H1 (cell line): Measurements from ENCODE around the gene SNX19. TPM values are rescaled to one million over a fixed set of nuclear protein-coding genes. Genes with fewer than 3 reads are reported as not detected.

Experiments used
- CTCF ChIA-PET: fragments of 300-600 bp; sonication (Branson Sonifier 250); formaldehyde crosslinking; loops from one replicate; lab custom pipeline; 2021; ENCODE audit not compliant: partially characterized antibody; lab: Charles Lee
- POLR2A ChIA-PET: fragments of 300-600 bp; sonication (Branson Sonifier 250); formaldehyde crosslinking; loops from one replicate; lab custom pipeline; 2021; ENCODE audit warnings: inconsistent platforms; ENCODE audit not compliant: partially characterized antibody; lab: Charles Lee
- DNase-seq, 2 experiments: peaks; one replicate each; pipeline versions ENCODE4 v3.0.0 to v3.0.0-alpha.2; 2010 to 2022; ENCODE audit warnings: low spot score in 2 of 2, low read depth in 1 of 2, mixed read lengths in 1 of 2
- FAIRE-seq: peaks from 2 replicates; lab custom pipeline; 2011; peaks lifted over from hg19 to GRCh38; lab: Jason Lieb, UNC
- H2AFZ ChIP-seq: 2 replicates; pipeline ENCODE4 v1.8.1; 2012; ENCODE audit warnings: low read length, inconsistent platforms
- H2AK5ac ChIP-seq: 2 replicates; pipeline ENCODE4 v1.6.1; 2013; ENCODE audit warnings: low read depth, low read length
- H2BK120ac ChIP-seq: replicated peaks from 2 replicates; pipeline ENCODE3; 2013; ENCODE audit warnings: low read depth, low read length, inconsistent platforms
- H2BK12ac ChIP-seq: 2 replicates; pipeline ENCODE4 v1.6.1; 2013; ENCODE audit warnings: low read depth, low read length
- H2BK15ac ChIP-seq: 2 replicates; pipeline ENCODE4 v1.6.1; 2013; ENCODE audit warnings: low read length
- H2BK20ac ChIP-seq: 2 replicates; pipeline ENCODE4 v1.6.1; 2013; ENCODE audit warnings: low read length
- H2BK5ac ChIP-seq: 2 replicates; pipeline ENCODE4 v1.6.1; 2013; ENCODE audit warnings: low read depth, low read length
- H3K14ac ChIP-seq: 2 replicates; pipeline ENCODE4 v1.6.1; 2013; ENCODE audit warnings: inconsistent platforms; ENCODE audit not compliant: insufficient read length
- H3K18ac ChIP-seq: 2 replicates; pipeline ENCODE4 v1.6.1; 2013; ENCODE audit warnings: low read length; ENCODE audit errors: extremely low read depth
- H3K23ac ChIP-seq: 2 replicates; pipeline ENCODE4 v1.6.1; 2013; ENCODE audit warnings: inconsistent platforms; ENCODE audit not compliant: insufficient read length
- H3K23me2 ChIP-seq: 2 replicates; pipeline ENCODE4 v1.6.1; 2013; ENCODE audit warnings: low read depth, low read length
- H3K27ac ChIP-seq: 2 replicates; pipeline ENCODE4 v1.6.1; 2011; ENCODE audit warnings: low read depth, low read length, inconsistent platforms
- H3K27me3 ChIP-seq, 4 experiments: replicated peaks in 1 of 4; 1 replicate in 1 of 4; 2 replicates in 3 of 4; pipeline versions ENCODE4 v1.6.1 to v1.8.1; 2011 to 2013; ENCODE audit warnings: low read length in 3 of 4, mild to moderate bottlenecking in 3 of 4, inconsistent platforms in 2 of 4, mixed read lengths in 2 of 4, moderate library complexity in 1 of 4; ENCODE audit not compliant: control insufficient read depth in 3 of 4, insufficient read depth in 3 of 4; ENCODE audit errors: extremely low read depth in 1 of 4
- H3K36me3 ChIP-seq, 4 experiments: 2 replicates each; pipeline versions ENCODE4 v1.6.1 to v1.8.1; 2011 to 2013; ENCODE audit warnings: mild to moderate bottlenecking in 4 of 4, low read length in 3 of 4, moderate library complexity in 2 of 4, control low read depth in 1 of 4, inconsistent platforms in 1 of 4; ENCODE audit not compliant: insufficient read depth in 4 of 4, control insufficient read depth in 2 of 4
- H3K4ac ChIP-seq: replicated peaks from 2 replicates; pipeline ENCODE3; 2013; ENCODE audit warnings: low read length, low read depth, mixed read lengths, inconsistent platforms; ENCODE audit not compliant: insufficient read length
- H3K4me1 ChIP-seq, 4 experiments: replicated peaks in 1 of 4; 1 replicate in 1 of 4; 2 replicates in 3 of 4; pipeline versions ENCODE4 v1.6.1 to v1.8.1; 2011 to 2013; ENCODE audit warnings: low read length in 3 of 4, inconsistent platforms in 2 of 4, mixed read lengths in 1 of 4; ENCODE audit not compliant: insufficient read depth in 4 of 4, control insufficient read depth in 3 of 4
- H3K4me2 ChIP-seq, 2 experiments: 2 replicates each; pipeline versions ENCODE4 v1.6.1 to v1.8.1; 2011 to 2013; ENCODE audit warnings: low read depth in 2 of 2, low read length in 2 of 2, control low read depth in 1 of 2, inconsistent platforms in 1 of 2, mild to moderate bottlenecking in 1 of 2; ENCODE audit not compliant: insufficient read depth in 1 of 2
- H3K4me3 ChIP-seq, 4 experiments: fragments of 200-600, 300-600 bp in 1 of 4; sonication (generic), shearing (Covaris generic), sonication (Bioruptor Twin) in 1 of 4; 2 replicates each; pipeline versions ENCODE4 v1.5.1 to v1.8.1; 2011 to 2016; ENCODE audit warnings: low read length in 4 of 4, low read depth in 3 of 4, control low read depth in 2 of 4, inconsistent platforms in 2 of 4, mild to moderate bottlenecking in 2 of 4, mixed read lengths in 1 of 4, moderate library complexity in 1 of 4; ENCODE audit not compliant: insufficient read depth in 2 of 4; ENCODE audit errors: extremely low read depth in 1 of 4
- H3K56ac ChIP-seq: replicated peaks from 2 replicates; pipeline ENCODE3; 2013; ENCODE audit warnings: low read depth, mild to moderate bottlenecking, mixed read lengths, low read length, inconsistent platforms; ENCODE audit not compliant: insufficient read length
- H3K79me1 ChIP-seq: 2 replicates; pipeline ENCODE4 v1.6.1; 2013; ENCODE audit warnings: low read depth, low read length, control low read depth
- H3K79me2 ChIP-seq, 2 experiments: 2 replicates each; pipeline versions ENCODE4 v1.6.1 to v1.8.1; 2012 to 2013; ENCODE audit warnings: low read length in 2 of 2, mild to moderate bottlenecking in 2 of 2, inconsistent platforms in 1 of 2; ENCODE audit not compliant: insufficient read depth in 2 of 2, control insufficient read depth in 1 of 2
- H3K9ac ChIP-seq, 4 experiments: replicated peaks in 1 of 4; 1 replicate in 1 of 4; 2 replicates in 3 of 4; pipeline versions ENCODE4 v1.6.1 to v1.8.1; 2011 to 2013; ENCODE audit warnings: low read depth in 3 of 4, low read length in 3 of 4, control low read depth in 2 of 4, mild to moderate bottlenecking in 2 of 4, moderate library complexity in 2 of 4, inconsistent platforms in 1 of 4; ENCODE audit errors: extremely low read depth in 1 of 4
- H3K9me3 ChIP-seq, 2 experiments: 2 replicates each; pipeline versions ENCODE4 v1.6.1 to v1.8.1; 2012 to 2013; ENCODE audit warnings: mild to moderate bottlenecking in 2 of 2, moderate library complexity in 2 of 2, control low read depth in 1 of 2, inconsistent platforms in 1 of 2, low read depth in 1 of 2, low read length in 1 of 2, mixed read lengths in 1 of 2; ENCODE audit not compliant: insufficient read depth in 2 of 2
- H4K20me1 ChIP-seq, 2 experiments: replicated peaks in 1 of 2; 2 replicates each; pipeline versions ENCODE3 to v1.8.1; 2011 to 2013; ENCODE audit warnings: inconsistent platforms in 2 of 2, low read length in 2 of 2, mild to moderate bottlenecking in 1 of 2; ENCODE audit not compliant: insufficient read depth in 2 of 2, control insufficient read depth in 1 of 2
- H4K5ac ChIP-seq: 2 replicates; pipeline ENCODE4 v1.6.1; 2013; ENCODE audit warnings: low read length, low read depth, mixed read lengths, inconsistent platforms; ENCODE audit not compliant: insufficient read length
- H4K8ac ChIP-seq: 2 replicates; pipeline ENCODE4 v1.8.0; 2013; ENCODE audit warnings: mild to moderate bottlenecking, moderate library complexity, low read length, inconsistent platforms; ENCODE audit not compliant: insufficient read depth; ENCODE audit errors: extremely low read depth
- H4K91ac ChIP-seq: replicated peaks from 2 replicates; pipeline ENCODE3; 2013; ENCODE audit warnings: low read length, mixed read lengths, inconsistent platforms; ENCODE audit not compliant: insufficient read length
- MAFK ChIP-seq: IDR thresholded peaks from 2 replicates; pipeline ENCODE4 v1.6.1; 2012; ENCODE audit warnings: low read depth, mild to moderate bottlenecking, improper control_type of control experiment, low read length
- SRF ChIP-seq: IDR thresholded peaks from 2 replicates; pipeline ENCODE4 v1.6.1; 2011; ENCODE audit warnings: mild to moderate bottlenecking, low read depth, low read length, moderate library complexity
- WGBS, 2 experiments: shearing (Covaris generic) in 1 of 2; methylation state at CpG; one replicate each; pipeline versions ENCODE4 v1.1.6 to v1.1.7; 2013 to 2015; ENCODE audit warnings: low lambda C conversion rate in 2 of 2, mixed read lengths in 2 of 2, inconsistent platforms in 1 of 2, low coverage in 1 of 2, missing lambda C conversion rate in 1 of 2; ENCODE audit not compliant: insufficient replicate concordance in 2 of 2, insufficient coverage in 1 of 2, insufficient read length in 1 of 2; ENCODE audit errors: extremely low coverage in 1 of 2, missing lambda C conversion rate in 1 of 2; 5-methylcytosine and 5-hydroxymethylcytosine counted together
- polyA plus RNA-seq, 7 experiments: library from polyadenylated mRNA; depleted of rRNA in 3 of 7; stranded (reverse) in 5 of 7; unstranded in 2 of 7; fragments of >200 nt in 5 of 7; fragments of 200-250 nt in 2 of 7; gene quantifications; 1 replicate in 5 of 7; 2 replicates in 1 of 7; 4 replicates in 1 of 7; pipeline versions ENCODE4 v1.2.1 to v1.2.3, GENCODE V29; 2011 to 2013; ENCODE audit warnings: missing spikeins in 2 of 7, mixed read lengths in 2 of 7
- total RNA-seq: library from RNA; stranded (reverse); fragmentation: NEBNext Ultra II Directional; extraction: Animal tissue kit (Norgen Biotek cat#: 25700); gene quantifications from 2 replicates; pipeline ENCODE4 v1.2.1, GENCODE V29; 2021

Gene SNX19
- total and polyA plus RNA-seq, 2 of the 8 experiments (the other 6 are each of a cell fraction or from before 2014, with no cell fraction given): 15.0 to 25.2 TPM

GRCh38 chr11:130897262-130898182 is 18.8 kb downstream of the SNX19 start:
- H3K79me2 ChIP-seq: no peaks in the 10 kb centered on the region
- no peak overlapping the region for H2BK12ac ChIP-seq
- H3K23me2 ChIP-seq: no peaks in the 10 kb centered on the region
- POLR2A ChIA-PET: no interaction called here
- H2BK120ac ChIP-seq: no peak overlapping the region
- TF ChIP-seq MAFK (no peak), SRF (0 out of 2 replicates have a peak, but pooled peaks have one; percentile 29)
- H3K18ac ChIP-seq: no peak overlapping the region
- H3K36me3 ChIP-seq: peaks cover under 1 to 40% (median 26%) of the 10 kb centered on the region in 4 experiments; a peak in 7 of 8 replicates
- H3K9ac ChIP-seq: no peak overlapping the region
- H4K20me1 ChIP-seq: peaks cover 2 to 3% of the 10 kb centered on the region in 2 experiments
- no peak overlapping the region for H2BK5ac ChIP-seq
- H4K8ac ChIP-seq: no peak overlapping the region
- no peak overlapping the region for H3K14ac ChIP-seq
- H2BK15ac ChIP-seq: no peak overlapping the region
- H3K4me2 ChIP-seq: no peak overlapping the region
- H3K4me1 ChIP-seq: peaks cover 2 to 7% (median 6%) of the 10 kb centered on the region in 4 experiments; a peak in 5 of 7 replicates
- DNase-seq (no peak), FAIRE-seq (no peak)
- H3K23ac ChIP-seq: no peak overlapping the region
- no peak overlapping the region for H2AFZ ChIP-seq
- H3K56ac ChIP-seq: no peak overlapping the region
- no peaks in the 10 kb centered on the region for H3K27me3 ChIP-seq
- no peak overlapping the region for H2AK5ac ChIP-seq
- no peaks in the 10 kb centered on the region for H3K79me1 ChIP-seq
- no peak overlapping the region for H2BK20ac ChIP-seq
- no peak overlapping the region for H3K27ac ChIP-seq
- WGBS, 2 experiments: 90% methylated on average over 17 of the region's 17 CpGs; no CpG with 5 or more reads in 1 of the 2 experiments
- CTCF ChIA-PET: interaction anchor here (0.7 to 10.7 kb wide), 7 partner anchors 16 to 464 kb away, joined by 3 to 115 read pairs (median 4); no protein-coding TSS in a partner anchor
- no peak overlapping the region for H4K5ac ChIP-seq
- no peaks in the 10 kb centered on the region for H3K9me3 ChIP-seq
- H3K4me3 ChIP-seq: no peak overlapping the region
- no peak overlapping the region for H3K4ac ChIP-seq
- no peak overlapping the region for H4K91ac ChIP-seq
